Lung microvascular endothelial cell (primary cell): ENCODE data around the gene TLK1. TPM values are rescaled to one million over a fixed set of nuclear protein-coding genes. Genes with fewer than 3 reads are reported as not detected.

Experiments used
- DNase-seq, 2 donors: peaks; one replicate each; pipeline versions ENCODE4 v3.0.0 to v3.0.0-alpha.2; 2010; ENCODE audit warnings: low read depth in 2 of 2
- total RNA-seq: library from RNA; depleted of rRNA; stranded (reverse); fragments of >200 nt; gene quantifications from 2 replicates; pipeline ENCODE4 v1.2.1, GENCODE V29; 2014

Gene TLK1
- total RNA-seq, 1 donor from 2014 or later: 15.9 TPM

DNA sequence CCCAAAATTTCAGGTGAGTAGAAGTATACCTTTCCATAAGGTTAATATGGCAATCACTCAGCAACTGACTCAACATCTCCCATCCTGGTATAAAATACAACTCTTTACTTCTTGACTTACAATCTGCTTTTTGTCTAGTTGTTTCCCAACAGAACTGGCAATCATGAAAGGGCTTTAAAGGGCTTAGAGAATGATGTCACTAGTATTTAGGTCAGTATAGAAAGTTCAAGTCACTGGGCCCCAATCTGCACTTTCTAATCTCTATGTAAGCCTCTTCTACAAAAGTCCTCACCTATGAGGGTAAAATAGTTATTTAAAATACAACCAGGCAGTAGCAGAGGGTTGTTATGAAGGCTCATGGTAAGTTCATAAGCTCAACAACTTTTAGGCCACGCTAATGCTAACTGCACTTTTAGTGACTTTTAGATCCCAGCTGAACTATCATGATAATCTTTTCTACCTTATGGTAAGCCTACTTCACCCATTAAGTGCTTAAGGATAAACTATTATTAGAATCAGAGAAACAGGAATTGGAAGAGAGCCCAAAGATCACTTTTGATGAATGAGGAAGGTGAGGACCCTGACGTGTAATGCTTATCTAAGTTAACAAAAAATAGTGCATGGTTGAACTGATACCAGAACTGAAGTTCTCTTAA is 152.0 kb downstream of the TLK1 start:
- no peak for DNase-seq

DNA sequence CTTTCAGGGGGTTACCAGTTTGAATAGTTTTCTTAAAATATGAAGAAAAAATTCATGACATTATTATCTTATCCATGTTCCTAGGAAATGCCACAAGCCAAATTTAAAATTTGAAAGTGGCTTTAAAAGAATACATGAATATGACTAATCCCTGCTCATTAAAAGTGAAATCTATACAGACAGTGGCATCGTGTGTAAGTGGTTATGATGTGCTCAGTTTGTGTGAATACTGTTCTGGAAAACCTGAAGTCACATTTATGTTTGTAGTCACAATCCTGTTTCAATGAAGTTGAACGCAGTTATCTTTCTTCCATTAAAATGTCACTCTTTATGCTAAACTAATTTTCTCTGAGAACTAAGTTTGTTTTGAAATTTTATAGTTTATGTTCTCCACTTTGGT is 155.9 kb downstream of the TLK1 start:
- no peak for DNase-seq

DNA sequence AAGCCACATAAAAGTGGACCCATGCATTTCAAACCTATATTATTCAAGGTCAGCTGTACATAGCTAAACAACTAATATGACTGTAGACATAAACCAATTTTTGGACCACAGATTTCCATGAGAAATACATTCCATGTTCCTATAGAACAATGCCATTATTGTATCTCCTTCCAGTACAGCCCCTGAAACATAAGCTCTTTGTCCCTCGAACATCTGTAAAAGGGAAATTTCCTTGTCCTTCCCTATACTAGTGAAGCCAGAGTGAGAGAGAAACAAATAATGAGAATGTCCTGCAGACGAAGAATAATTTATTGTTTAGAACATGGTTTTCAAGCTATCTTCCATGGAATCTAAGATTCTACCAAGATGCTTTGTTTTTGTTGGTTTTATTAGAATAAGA is 156.3 kb downstream of the TLK1 start:
- DNase-seq: no peak

DNA sequence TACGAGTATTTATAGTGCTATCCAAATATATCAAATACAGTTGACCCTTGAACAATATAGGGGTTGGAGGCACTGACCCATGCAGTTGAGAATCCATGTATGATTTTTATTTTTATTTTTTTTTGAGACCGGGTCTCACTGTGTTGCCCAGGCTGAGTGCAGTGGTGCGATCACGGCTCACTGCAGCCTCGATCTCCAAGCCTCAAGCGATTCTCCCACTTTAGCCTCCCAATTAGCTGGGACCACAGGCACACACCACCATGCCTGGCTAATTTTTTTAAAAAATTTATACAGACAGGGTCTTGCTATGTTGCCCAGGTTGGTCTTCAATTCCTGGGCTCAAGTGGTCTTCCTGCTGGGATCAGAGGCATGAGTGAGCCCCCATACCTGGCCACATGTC is 161.0 kb downstream of the TLK1 start:
- no peak for DNase-seq

DNA sequence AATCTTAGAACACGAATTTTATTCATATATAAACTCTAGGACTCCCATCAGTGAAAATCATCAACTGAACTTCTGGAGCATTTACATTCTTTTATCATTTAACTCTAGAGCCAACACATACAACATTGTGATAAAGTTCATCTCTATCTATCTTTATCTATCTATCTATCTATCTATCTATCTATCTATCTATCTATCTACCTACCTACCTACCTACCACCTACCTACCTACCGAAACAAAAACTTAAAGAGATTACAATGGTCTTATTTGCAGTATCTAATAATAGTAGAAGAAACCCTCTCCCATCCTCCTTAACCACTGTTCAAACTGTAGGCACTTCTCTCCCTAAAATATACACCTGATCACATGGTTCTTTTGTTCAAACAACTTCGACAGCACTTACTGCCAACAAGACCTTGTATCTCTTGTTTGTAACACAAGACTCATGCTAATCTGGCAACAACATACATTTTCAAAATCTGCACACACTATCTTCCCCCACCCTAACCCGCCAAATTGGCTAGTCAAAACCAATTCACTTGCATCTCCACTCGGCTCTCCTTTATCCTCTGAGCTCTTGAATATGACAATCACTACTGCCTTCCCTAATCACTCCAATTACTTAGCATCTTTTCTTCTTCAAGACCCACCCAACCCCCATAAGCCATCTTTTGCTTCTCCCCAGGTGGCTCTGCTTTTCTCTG is 162.6 kb downstream of the TLK1 start:
- DNase-seq: no peak

DNA sequence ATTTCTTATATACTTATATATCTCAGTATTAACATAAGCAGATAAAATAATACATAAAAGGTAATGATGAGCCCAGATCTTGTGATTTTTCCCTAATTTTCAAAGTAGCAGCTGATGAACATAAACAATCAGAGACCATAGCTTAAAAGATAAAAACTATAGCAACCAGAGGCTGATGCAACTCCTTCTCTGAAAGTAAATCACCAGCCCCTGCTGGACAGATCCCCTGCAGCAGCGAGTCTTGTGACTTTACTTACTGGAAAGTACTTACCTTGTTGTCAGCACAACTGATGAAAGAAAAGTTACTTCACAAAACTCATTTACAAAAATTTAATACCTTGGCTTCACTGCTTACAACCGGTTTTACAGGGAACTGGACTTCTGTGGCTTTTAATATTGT is 164.4 kb downstream of the TLK1 start:
- DNase-seq: no peak

DNA sequence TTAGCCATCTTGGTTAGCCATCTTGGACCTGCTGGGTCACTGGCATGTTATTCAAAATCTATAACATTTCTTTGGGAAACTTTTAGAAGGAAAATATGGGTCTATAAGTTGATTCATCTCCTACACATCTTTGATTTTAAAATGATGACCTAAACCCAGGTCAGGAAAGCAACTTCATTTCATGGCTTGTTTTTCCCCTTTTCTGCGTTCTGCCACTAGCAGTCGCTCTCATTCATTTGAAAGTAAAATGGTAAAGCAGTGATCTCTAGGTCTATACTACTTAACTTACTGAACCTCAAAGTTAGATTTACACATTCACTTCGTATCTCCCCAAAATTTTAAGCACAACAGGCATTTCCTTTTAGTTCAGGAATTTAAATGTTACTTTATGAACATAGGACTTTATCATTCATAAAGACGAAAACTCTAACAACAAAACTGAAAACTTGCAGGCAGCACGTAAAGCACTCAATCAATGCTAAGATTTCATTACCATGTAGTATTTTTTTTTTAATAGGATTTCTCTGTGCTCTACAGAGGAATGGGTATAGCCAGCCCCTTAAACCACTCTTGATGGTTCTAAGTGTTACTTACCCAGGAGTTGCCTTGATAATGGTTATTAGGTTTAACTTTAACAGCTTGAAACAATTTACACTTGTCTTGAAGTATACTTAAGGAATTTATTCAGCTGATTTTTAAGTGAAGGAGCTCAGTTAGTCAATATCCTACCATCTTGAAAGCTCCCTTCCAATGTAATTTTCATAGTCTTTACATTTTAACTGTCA is 169.1 kb downstream of the TLK1 start:
- DNase-seq: no peak

DNA sequence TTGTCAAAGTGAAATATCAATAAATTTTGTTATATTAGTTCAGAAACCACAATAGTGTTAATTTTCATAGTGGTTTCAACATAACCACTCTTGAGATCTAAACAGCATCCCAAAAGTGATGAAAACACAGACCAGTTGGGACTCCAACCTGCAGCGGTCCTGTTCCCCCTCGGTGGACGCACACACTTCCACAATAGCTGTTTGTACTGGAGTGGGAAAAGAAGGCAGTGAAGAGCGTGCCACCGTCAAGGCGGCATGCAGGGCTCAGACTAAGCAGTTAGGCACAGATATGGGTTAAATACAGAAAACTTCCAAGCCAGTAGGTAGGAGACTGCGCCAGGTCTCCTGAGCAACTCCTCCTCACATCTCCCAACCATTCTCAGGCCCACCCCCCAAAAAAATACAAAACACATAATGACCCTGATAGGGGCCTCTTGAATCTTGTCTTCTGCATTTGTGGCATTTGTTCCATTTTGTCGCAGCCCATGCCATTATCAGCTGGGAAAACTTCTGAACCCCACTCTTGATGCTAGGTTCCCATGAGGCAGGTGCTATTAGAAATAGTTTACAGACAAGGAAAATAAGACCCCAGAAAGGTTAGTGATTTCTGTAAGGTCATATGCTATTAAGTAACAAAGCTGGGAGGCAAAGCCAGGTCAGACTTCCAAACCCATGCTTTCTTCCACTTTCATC is 174.0 kb downstream of the TLK1 start:
- DNase-seq: no peak

DNA sequence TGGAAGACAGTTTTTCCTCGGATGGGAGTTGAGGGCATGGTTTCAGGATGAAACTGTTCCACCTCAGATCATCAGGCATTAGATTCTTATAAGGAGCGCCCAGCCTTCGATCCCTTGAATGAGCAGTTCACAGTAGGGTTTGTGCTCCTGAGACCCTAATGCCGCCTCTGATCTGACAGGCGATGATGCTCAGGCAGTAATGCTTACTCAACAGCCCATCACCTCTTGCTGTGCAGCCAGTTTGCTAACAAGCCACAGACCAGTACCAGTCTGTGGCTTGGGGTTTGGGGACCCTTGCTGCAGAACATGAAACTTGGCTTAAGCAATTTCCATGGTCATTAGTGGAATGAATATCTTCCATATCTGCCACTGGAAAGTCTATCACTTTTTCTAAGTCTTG is 175.3 kb downstream of the TLK1 start:
- DNase-seq: no peak

DNA sequence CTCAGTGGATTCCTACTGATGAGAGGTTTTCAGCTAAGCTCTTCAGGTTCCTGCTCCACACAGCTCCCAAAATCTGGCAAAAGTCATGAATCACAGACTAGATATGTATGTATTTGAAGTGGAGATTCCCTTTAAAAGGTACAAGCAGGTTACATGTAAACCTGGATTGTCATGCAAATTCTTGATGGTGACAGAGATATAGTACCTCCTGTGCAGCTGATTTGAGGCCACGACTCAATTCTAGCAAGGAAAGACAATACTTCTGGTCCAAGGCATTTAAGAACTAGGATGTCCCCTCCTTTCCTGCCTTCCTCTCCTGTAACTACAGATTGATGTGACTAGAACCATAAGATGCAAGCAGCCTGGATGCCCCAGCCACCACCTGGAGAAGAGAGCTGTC is 176.6 kb downstream of the TLK1 start:
- DNase-seq: no peak

DNA sequence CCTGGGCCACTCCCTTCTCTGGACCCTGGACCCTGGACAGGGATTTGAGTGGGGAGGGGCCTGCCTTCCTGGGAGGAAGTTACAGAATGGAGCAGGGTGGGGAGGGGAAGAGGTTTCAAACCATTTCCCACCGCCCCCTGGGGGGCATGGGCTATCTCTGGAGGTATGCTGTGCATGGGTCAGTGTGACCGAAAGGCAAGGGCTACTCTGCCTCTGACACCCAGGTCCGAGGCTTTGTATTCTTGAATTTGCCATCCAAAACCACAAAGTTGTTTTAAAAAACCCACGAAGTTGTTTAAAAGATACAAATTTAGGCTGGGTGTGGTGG is 184.8 kb downstream of the TLK1 start:
- no peak for DNase-seq

DNA sequence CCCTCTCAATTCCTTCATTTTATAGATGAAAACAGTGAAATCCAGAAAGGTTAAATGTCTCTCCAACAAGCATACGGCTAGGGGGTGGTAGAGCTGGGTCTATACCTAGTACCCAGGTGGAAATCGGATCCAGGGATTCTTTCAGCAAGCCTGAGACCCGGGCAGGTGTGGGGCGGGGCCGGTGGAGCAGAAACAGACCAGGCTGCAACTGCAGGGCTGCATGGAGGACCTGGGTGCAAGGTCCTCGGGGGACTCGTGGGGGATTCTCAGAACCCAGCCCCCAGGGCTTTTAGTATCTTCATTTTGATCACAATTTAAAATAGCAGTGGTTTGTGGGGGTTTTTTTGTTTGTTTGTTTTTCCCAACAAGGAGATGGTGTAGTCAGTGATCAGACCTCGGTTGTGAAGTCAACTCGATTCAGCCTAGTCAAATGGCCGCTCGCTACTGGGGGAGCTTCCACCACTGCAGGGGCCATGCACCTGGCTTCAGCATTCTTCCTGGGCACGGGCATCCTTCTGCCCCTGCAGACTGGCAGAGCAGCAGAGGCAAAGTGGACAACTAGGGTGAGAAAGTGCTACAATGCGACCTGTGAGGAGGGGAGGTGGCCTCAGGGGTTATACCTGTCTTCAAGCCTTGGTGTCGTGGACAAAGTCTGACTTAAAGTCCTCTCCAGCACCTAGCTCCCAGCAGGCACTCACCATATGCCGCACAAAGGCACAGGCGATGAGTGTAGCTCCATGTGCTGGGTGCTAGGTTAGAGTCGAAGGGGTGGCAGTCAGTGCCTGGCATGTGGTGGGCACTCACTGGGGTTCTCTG is 185.4 kb downstream of the TLK1 start:
- no peak for DNase-seq

DNA sequence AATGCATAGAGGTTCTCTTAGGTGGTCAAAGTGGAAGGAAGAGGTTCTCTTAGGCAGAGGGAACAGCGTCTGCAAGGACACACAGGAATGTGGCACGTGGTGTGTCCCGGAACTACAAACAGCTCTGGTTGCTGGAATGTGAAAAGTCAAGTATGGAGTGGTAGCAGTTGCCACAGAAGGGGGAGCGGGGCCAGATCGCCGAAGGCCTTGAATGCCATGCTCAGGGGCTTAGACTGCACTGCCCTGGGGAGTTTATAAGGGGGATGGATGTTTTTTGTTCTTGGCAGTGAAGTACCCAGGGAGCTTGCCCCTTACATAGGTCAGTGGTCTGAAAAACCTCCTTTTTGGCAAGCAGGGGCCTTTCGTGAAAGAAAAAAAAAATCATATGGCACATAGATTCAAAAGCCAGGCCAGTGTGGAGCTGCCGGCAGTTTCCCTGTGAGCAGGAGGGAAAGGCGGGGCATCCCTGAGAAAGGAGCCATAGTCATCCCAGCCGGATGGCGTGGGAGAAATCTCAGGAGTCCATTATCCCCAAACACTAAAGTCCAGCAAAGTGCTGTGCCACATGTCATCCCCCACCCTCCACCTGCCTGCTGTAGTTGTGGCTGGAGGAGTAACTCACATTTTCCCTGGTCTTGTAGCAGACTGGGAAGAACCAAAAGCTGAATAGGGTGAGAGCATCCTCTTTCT is 186.2 kb downstream of the TLK1 start:
- DNase-seq: no peak

DNA sequence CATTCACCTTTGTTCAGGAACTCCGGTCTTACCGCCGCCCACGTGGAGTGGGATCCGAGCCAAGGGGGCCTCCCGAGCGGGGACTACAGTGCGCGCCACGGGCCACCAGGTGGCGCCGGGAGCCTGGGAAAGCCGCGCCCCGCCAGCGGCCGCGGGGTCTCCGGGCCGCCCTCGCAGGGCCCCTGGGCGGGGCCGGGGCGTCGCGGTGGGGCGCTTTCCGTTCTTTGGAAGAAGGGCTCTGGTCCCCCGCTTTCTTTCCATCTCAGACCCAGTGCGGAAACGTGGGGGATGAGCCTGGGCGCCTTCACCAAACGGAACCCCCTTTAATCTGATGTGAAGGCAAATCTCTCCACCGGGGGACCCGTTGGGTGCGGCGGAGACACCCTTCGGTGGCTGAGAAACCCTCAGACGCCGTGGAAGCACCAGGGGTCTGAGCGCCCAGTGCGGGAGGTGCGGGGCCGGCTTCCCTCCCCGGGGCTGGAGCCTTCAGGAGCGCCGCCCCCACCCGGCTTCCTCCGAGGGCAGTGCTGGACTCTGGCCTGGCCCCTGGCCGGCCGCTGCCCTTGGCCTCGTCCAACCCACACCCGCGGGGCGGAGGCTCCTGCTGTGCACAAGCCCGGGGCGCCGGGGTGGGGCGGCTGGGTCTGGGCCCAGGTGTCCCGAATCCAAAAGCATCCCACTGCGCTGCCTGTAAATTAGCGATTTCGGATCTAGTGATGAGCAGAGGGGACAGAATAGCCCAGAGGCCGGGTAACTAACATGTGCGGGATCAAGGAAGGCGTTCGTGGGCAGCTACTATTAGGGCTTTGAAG is 187.0 kb downstream of the TLK1 start:
- peak; percentile 77 to 93 for DNase-seq

DNA sequence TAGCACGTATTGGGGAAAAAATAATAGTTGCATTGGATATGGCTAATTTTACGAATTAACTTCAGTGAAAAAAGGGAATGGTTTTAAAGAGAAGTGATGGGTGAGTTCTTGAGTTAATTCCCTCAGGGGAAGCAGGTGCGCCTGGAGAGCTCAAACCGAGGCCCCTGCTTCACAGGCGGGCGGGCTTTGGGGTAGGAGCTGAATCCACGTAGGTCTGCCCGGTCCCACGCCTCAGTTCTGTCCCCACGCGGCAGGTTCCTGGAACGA is 187.5 kb downstream of the TLK1 start:
- no peak for DNase-seq

DNA sequence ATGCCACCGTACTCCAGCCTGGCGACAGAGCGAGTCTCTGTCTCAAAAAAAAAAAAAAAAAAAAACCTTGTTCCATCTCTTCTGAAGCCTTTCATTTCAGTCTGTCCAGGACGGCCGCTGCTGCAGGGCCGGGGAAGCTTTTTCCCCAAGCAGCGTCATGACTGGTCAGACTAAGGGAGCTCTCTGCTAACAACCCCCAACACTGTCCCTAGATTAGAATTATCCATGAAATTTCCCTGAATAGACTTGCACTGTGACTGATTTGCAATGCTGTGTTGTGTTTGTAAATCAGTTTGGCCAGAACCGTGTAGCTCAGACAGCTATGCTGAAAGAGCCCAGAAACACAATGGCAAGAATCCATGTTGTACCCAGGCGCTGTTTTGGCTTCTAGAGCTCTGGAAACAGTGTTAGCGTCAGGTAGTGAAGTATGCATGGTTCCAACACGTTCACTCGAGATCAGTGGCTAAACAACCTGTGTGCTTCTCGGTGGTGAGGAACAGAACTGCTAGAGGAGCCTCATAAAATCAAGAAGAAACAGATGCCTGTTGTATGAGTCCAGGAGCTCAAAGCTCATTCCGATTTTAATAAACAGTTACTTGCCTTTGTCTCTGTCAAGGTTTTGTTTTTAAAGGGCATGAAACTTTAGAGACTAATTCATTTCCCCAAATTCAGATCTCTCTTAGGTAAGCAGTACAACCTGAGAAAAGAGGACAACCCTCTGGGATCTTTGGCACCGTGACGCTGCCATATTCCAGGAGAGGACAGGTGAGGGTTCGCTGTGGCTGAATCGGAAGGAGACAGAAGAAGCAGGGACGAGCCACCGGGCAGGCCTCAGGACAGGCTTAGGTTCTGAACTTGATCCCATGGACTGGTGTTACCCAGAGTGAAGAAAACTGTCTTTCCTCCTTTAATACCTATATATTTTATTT is 188.1 kb downstream of the TLK1 start:
- no peak for DNase-seq

DNA sequence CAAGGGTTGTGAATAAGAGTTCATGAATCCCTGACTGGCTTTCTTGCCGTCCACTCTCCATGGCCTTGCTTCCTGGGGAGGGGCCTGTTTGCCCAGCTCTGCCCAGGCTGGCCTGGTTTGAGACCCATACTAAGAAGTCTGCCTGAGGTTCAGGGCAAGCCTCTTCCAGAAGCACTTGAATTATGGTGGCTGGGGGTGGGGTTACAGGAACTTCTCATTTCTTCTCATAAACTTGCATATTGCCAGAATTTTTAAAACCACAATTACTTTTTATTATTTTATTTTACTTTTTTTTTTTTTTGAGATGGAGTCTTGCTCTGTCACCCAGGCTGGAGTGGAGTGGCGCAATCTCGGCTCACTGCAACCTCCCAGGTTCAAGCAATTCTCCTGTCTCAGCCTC is 189.6 kb downstream of the TLK1 start:
- DNase-seq: no peak

DNA sequence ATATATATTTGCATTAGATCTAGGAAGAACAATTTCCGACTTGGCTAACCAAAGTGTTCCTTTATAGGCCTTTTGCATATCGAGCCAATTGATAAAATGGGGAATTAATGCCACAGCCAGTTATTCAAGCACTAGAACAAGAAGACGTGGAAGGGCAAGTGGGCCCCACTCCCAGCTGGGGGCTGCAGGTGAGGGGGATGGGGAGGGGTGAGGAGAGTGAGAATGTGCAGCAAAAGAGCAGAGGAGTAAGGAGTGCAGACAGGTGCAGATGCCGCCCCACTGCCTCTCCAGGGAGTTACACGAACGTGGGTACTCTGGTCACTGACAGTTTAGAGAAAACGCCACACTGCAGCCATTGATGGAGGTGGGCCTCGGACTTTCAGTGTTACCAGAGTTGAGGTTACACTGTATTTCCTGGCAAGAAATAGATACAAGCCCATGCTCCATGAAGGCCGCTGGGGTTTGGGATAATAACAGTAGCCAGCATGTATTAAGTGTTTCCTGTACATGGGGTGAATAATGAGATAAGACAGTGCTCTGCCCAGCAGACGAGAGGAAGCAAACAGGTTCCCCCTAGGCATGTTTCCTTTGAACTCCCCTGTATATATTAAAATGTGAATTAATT is 190.7 kb downstream of the TLK1 start:
- no peak for DNase-seq

DNA sequence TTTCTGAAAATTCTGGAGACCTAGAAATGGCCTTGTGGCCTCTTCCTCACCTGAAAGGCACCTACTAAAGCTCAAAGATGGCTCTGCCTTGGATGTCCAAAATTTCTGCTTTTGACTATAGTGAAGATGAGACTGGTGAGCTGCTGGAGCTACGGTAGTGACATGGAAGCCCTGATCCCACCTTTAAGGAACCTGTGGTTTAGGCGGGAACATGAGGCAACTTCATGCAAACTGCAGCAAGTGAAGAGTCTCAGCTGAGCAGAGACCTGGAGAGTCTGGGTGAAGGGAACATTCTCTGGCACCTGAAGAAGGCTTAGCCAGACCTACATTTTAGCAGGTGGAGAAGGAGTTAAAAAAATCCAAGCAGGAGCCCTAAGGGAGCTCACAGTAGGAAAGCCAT is 191.7 kb downstream of the TLK1 start:
- no peak for DNase-seq
